H1 (cell line): ENCODE results near the gene FRMD5. TPM values are rescaled to one million over a fixed set of nuclear protein-coding genes. Genes with fewer than 3 reads are reported as not detected.

Source experiments
- CTCF ChIA-PET: fragments of 300-600 bp; sonication (Branson Sonifier 250); formaldehyde crosslinking; loops from one replicate; lab custom pipeline; 2021; ENCODE audit not compliant: partially characterized antibody; lab: Charles Lee
- POLR2A ChIA-PET: fragments of 300-600 bp; sonication (Branson Sonifier 250); formaldehyde crosslinking; loops from one replicate; lab custom pipeline; 2021; ENCODE audit warnings: inconsistent platforms; ENCODE audit not compliant: partially characterized antibody; lab: Charles Lee
- DNase-seq, 2 experiments: peaks; one replicate each; pipeline versions ENCODE4 v3.0.0 to v3.0.0-alpha.2; 2010 to 2022; ENCODE audit warnings: low spot score in 2 of 2, low read depth in 1 of 2, mixed read lengths in 1 of 2
- FAIRE-seq: peaks from 2 replicates; lab custom pipeline; 2011; peaks lifted over from hg19 to GRCh38; lab: Jason Lieb, UNC
- H2AFZ ChIP-seq: 2 replicates; pipeline ENCODE4 v1.8.1; 2012; ENCODE audit warnings: low read length, inconsistent platforms
- H2AK5ac ChIP-seq: 2 replicates; pipeline ENCODE4 v1.6.1; 2013; ENCODE audit warnings: low read depth, low read length
- H2BK120ac ChIP-seq: replicated peaks from 2 replicates; pipeline ENCODE3; 2013; ENCODE audit warnings: low read depth, low read length, inconsistent platforms
- H2BK12ac ChIP-seq: 2 replicates; pipeline ENCODE4 v1.6.1; 2013; ENCODE audit warnings: low read depth, low read length
- H2BK15ac ChIP-seq: 2 replicates; pipeline ENCODE4 v1.6.1; 2013; ENCODE audit warnings: low read length
- H2BK20ac ChIP-seq: 2 replicates; pipeline ENCODE4 v1.6.1; 2013; ENCODE audit warnings: low read length
- H2BK5ac ChIP-seq: 2 replicates; pipeline ENCODE4 v1.6.1; 2013; ENCODE audit warnings: low read depth, low read length
- H3K14ac ChIP-seq: 2 replicates; pipeline ENCODE4 v1.6.1; 2013; ENCODE audit warnings: inconsistent platforms; ENCODE audit not compliant: insufficient read length
- H3K18ac ChIP-seq: 2 replicates; pipeline ENCODE4 v1.6.1; 2013; ENCODE audit warnings: low read length; ENCODE audit errors: extremely low read depth
- H3K23ac ChIP-seq: 2 replicates; pipeline ENCODE4 v1.6.1; 2013; ENCODE audit warnings: inconsistent platforms; ENCODE audit not compliant: insufficient read length
- H3K23me2 ChIP-seq: 2 replicates; pipeline ENCODE4 v1.6.1; 2013; ENCODE audit warnings: low read depth, low read length
- H3K27ac ChIP-seq: 2 replicates; pipeline ENCODE4 v1.6.1; 2011; ENCODE audit warnings: low read depth, low read length, inconsistent platforms
- H3K27me3 ChIP-seq, 4 experiments: replicated peaks in 1 of 4; 1 replicate in 1 of 4; 2 replicates in 3 of 4; pipeline versions ENCODE4 v1.6.1 to v1.8.1; 2011 to 2013; ENCODE audit warnings: low read length in 3 of 4, mild to moderate bottlenecking in 3 of 4, inconsistent platforms in 2 of 4, mixed read lengths in 2 of 4, moderate library complexity in 1 of 4; ENCODE audit not compliant: control insufficient read depth in 3 of 4, insufficient read depth in 3 of 4; ENCODE audit errors: extremely low read depth in 1 of 4
- H3K36me3 ChIP-seq, 4 experiments: 2 replicates each; pipeline versions ENCODE4 v1.6.1 to v1.8.1; 2011 to 2013; ENCODE audit warnings: mild to moderate bottlenecking in 4 of 4, low read length in 3 of 4, moderate library complexity in 2 of 4, control low read depth in 1 of 4, inconsistent platforms in 1 of 4; ENCODE audit not compliant: insufficient read depth in 4 of 4, control insufficient read depth in 2 of 4
- H3K4ac ChIP-seq: replicated peaks from 2 replicates; pipeline ENCODE3; 2013; ENCODE audit warnings: low read length, low read depth, mixed read lengths, inconsistent platforms; ENCODE audit not compliant: insufficient read length
- H3K4me1 ChIP-seq, 4 experiments: replicated peaks in 1 of 4; 1 replicate in 1 of 4; 2 replicates in 3 of 4; pipeline versions ENCODE4 v1.6.1 to v1.8.1; 2011 to 2013; ENCODE audit warnings: low read length in 3 of 4, inconsistent platforms in 2 of 4, mixed read lengths in 1 of 4; ENCODE audit not compliant: insufficient read depth in 4 of 4, control insufficient read depth in 3 of 4
- H3K4me2 ChIP-seq, 2 experiments: 2 replicates each; pipeline versions ENCODE4 v1.6.1 to v1.8.1; 2011 to 2013; ENCODE audit warnings: low read depth in 2 of 2, low read length in 2 of 2, control low read depth in 1 of 2, inconsistent platforms in 1 of 2, mild to moderate bottlenecking in 1 of 2; ENCODE audit not compliant: insufficient read depth in 1 of 2
- H3K4me3 ChIP-seq, 4 experiments: fragments of 200-600, 300-600 bp in 1 of 4; sonication (generic), shearing (Covaris generic), sonication (Bioruptor Twin) in 1 of 4; 2 replicates each; pipeline versions ENCODE4 v1.5.1 to v1.8.1; 2011 to 2016; ENCODE audit warnings: low read length in 4 of 4, low read depth in 3 of 4, control low read depth in 2 of 4, inconsistent platforms in 2 of 4, mild to moderate bottlenecking in 2 of 4, mixed read lengths in 1 of 4, moderate library complexity in 1 of 4; ENCODE audit not compliant: insufficient read depth in 2 of 4; ENCODE audit errors: extremely low read depth in 1 of 4
- H3K56ac ChIP-seq: replicated peaks from 2 replicates; pipeline ENCODE3; 2013; ENCODE audit warnings: low read depth, mild to moderate bottlenecking, mixed read lengths, low read length, inconsistent platforms; ENCODE audit not compliant: insufficient read length
- H3K79me1 ChIP-seq: 2 replicates; pipeline ENCODE4 v1.6.1; 2013; ENCODE audit warnings: low read depth, low read length, control low read depth
- H3K79me2 ChIP-seq, 2 experiments: 2 replicates each; pipeline versions ENCODE4 v1.6.1 to v1.8.1; 2012 to 2013; ENCODE audit warnings: low read length in 2 of 2, mild to moderate bottlenecking in 2 of 2, inconsistent platforms in 1 of 2; ENCODE audit not compliant: insufficient read depth in 2 of 2, control insufficient read depth in 1 of 2
- H3K9ac ChIP-seq, 4 experiments: replicated peaks in 1 of 4; 1 replicate in 1 of 4; 2 replicates in 3 of 4; pipeline versions ENCODE4 v1.6.1 to v1.8.1; 2011 to 2013; ENCODE audit warnings: low read depth in 3 of 4, low read length in 3 of 4, control low read depth in 2 of 4, mild to moderate bottlenecking in 2 of 4, moderate library complexity in 2 of 4, inconsistent platforms in 1 of 4; ENCODE audit errors: extremely low read depth in 1 of 4
- H3K9me3 ChIP-seq, 2 experiments: 2 replicates each; pipeline versions ENCODE4 v1.6.1 to v1.8.1; 2012 to 2013; ENCODE audit warnings: mild to moderate bottlenecking in 2 of 2, moderate library complexity in 2 of 2, control low read depth in 1 of 2, inconsistent platforms in 1 of 2, low read depth in 1 of 2, low read length in 1 of 2, mixed read lengths in 1 of 2; ENCODE audit not compliant: insufficient read depth in 2 of 2
- H4K20me1 ChIP-seq, 2 experiments: replicated peaks in 1 of 2; 2 replicates each; pipeline versions ENCODE3 to v1.8.1; 2011 to 2013; ENCODE audit warnings: inconsistent platforms in 2 of 2, low read length in 2 of 2, mild to moderate bottlenecking in 1 of 2; ENCODE audit not compliant: insufficient read depth in 2 of 2, control insufficient read depth in 1 of 2
- H4K5ac ChIP-seq: 2 replicates; pipeline ENCODE4 v1.6.1; 2013; ENCODE audit warnings: low read length, low read depth, mixed read lengths, inconsistent platforms; ENCODE audit not compliant: insufficient read length
- H4K8ac ChIP-seq: 2 replicates; pipeline ENCODE4 v1.8.0; 2013; ENCODE audit warnings: mild to moderate bottlenecking, moderate library complexity, low read length, inconsistent platforms; ENCODE audit not compliant: insufficient read depth; ENCODE audit errors: extremely low read depth
- H4K91ac ChIP-seq: replicated peaks from 2 replicates; pipeline ENCODE3; 2013; ENCODE audit warnings: low read length, mixed read lengths, inconsistent platforms; ENCODE audit not compliant: insufficient read length
- ASH2L ChIP-seq: fragments of 200-600, 300-600 bp; sonication (generic); IDR thresholded peaks from one replicate; pipeline ENCODE4 v1.7.1; 2017; ENCODE audit warnings: low read length
- BACH1 ChIP-seq: IDR thresholded peaks from 2 replicates; pipeline ENCODE4 v1.6.1; 2012; ENCODE audit warnings: low read length, improper control_type of control experiment
- FOSL1 ChIP-seq: IDR thresholded peaks from 2 replicates; pipeline ENCODE4 v1.6.1; 2011; ENCODE audit warnings: mild to moderate bottlenecking, low read depth, low read length, moderate library complexity; ENCODE audit not compliant: insufficient read depth
- HDAC2 ChIP-seq, 2 experiments: fragments of 300-600 bp in 1 of 2; sonication (generic) in 1 of 2; IDR thresholded peaks; 2 replicates each; pipeline ENCODE4 v1.6.1; 2011 to 2012; ENCODE audit warnings: low read depth in 2 of 2, low read length in 2 of 2, mild to moderate bottlenecking in 2 of 2, moderate library complexity in 2 of 2, borderline replicate concordance in 1 of 2, inconsistent platforms in 1 of 2
- SIRT6 ChIP-seq: IDR thresholded peaks from one replicate; pipeline ENCODE4 v1.7.1; 2012; ENCODE audit warnings: low read length, inconsistent platforms
- SP1 ChIP-seq: IDR thresholded peaks from 2 replicates; pipeline ENCODE4 v1.6.1; 2011; ENCODE audit warnings: low read depth, low read length
- TBP ChIP-seq: IDR thresholded peaks from 2 replicates; pipeline ENCODE4 v1.6.1; 2011; ENCODE audit warnings: low read depth, low read length, improper control_type of control experiment
- WGBS, 2 experiments: shearing (Covaris generic) in 1 of 2; methylation state at CpG; one replicate each; pipeline versions ENCODE4 v1.1.6 to v1.1.7; 2013 to 2015; ENCODE audit warnings: low lambda C conversion rate in 2 of 2, mixed read lengths in 2 of 2, inconsistent platforms in 1 of 2, low coverage in 1 of 2, missing lambda C conversion rate in 1 of 2; ENCODE audit not compliant: insufficient replicate concordance in 2 of 2, insufficient coverage in 1 of 2, insufficient read length in 1 of 2; ENCODE audit errors: extremely low coverage in 1 of 2, missing lambda C conversion rate in 1 of 2; 5-methylcytosine and 5-hydroxymethylcytosine counted together
- polyA plus RNA-seq, 7 experiments: library from polyadenylated mRNA; depleted of rRNA in 3 of 7; stranded (reverse) in 5 of 7; unstranded in 2 of 7; fragments of >200 nt in 5 of 7; fragments of 200-250 nt in 2 of 7; gene quantifications; 1 replicate in 5 of 7; 2 replicates in 1 of 7; 4 replicates in 1 of 7; pipeline versions ENCODE4 v1.2.1 to v1.2.3, GENCODE V29; 2011 to 2013; ENCODE audit warnings: missing spikeins in 2 of 7, mixed read lengths in 2 of 7
- total RNA-seq: library from RNA; stranded (reverse); fragmentation: NEBNext Ultra II Directional; extraction: Animal tissue kit (Norgen Biotek cat#: 25700); gene quantifications from 2 replicates; pipeline ENCODE4 v1.2.1, GENCODE V29; 2021

Gene FRMD5
- total and polyA plus RNA-seq, 2 of the 8 experiments (the other 6 are each of a cell fraction or from before 2014, with no cell fraction given): 10.1 to 12.6 TPM

GRCh38 chr15:43873651-43874050 lies 321.4 kb downstream of the FRMD5 start:
- no peaks in the 10 kb centered on the region for H3K23me2 ChIP-seq
- H3K4me1 ChIP-seq: no peaks in the 10 kb centered on the region
- FAIRE-seq (no peak), DNase-seq (no peak)
- no peak overlapping the region for H4K5ac ChIP-seq
- ChIA-PET POLR2A (interaction anchor here (0.5 kb wide), 1 partner anchor 140 kb away, joined by 3 read pairs; no protein-coding TSS in a partner anchor), CTCF (interaction anchor here (0.7 to 4.4 kb wide), 6 partner anchors 8 to 259 kb away, joined by 3 to 30 read pairs (median 4); no protein-coding TSS in a partner anchor)
- no peak overlapping the region for H3K4ac ChIP-seq
- no peak overlapping the region for H2BK5ac ChIP-seq
- WGBS, 2 experiments: 93% methylated on average over 10 of the region's 10 CpGs; no CpG with 5 or more reads in 1 of the 2 experiments
- no peak overlapping the region for H3K9ac ChIP-seq
- H4K91ac ChIP-seq: no peak overlapping the region
- H3K27me3 ChIP-seq: no peaks in the 10 kb centered on the region
- H3K23ac ChIP-seq: no peak overlapping the region
- no peaks in the 10 kb centered on the region for H3K79me2 ChIP-seq
- no peak overlapping the region for H3K56ac ChIP-seq
- no peaks in the 10 kb centered on the region for H3K79me1 ChIP-seq
- H3K4me2 ChIP-seq: no peak overlapping the region
- H3K36me3 ChIP-seq: peaks cover 0 to 7% (median 0%) of the 10 kb centered on the region in 4 experiments; a peak in 6 of 8 replicates
- no peak overlapping the region for H3K18ac ChIP-seq
- H3K4me3 ChIP-seq: no peak overlapping the region
- H3K14ac ChIP-seq: no peak overlapping the region
- H2AK5ac ChIP-seq: no peak overlapping the region
- no peak overlapping the region for H2BK15ac ChIP-seq
- no peaks in the 10 kb centered on the region for H3K9me3 ChIP-seq
- no peak overlapping the region for H4K8ac ChIP-seq
- no peak overlapping the region for H2BK120ac ChIP-seq
- peaks cover 0 to 3% of the 10 kb centered on the region in 2 experiments for H4K20me1 ChIP-seq
- H3K27ac ChIP-seq: no peak overlapping the region
- H2AFZ ChIP-seq: no peak overlapping the region
- H2BK12ac ChIP-seq: no peak overlapping the region
- TF ChIP-seq SP1 (no peak), BACH1 (no peak), FOSL1 (no peak), HDAC2 (IDR thresholded peaks at IDR 0.05; ENCODE audit: borderline replicate concordance in 1 of 2, low read depth in 2 of 2, low read length in 2 of 2) (no peak), ASH2L (no peak), TBP (no peak), SIRT6 (no peak)
- H2BK20ac ChIP-seq: no peak overlapping the region
